ENCODE measurements around the gene KDM2A.

The KDM2A gene

DNA sequence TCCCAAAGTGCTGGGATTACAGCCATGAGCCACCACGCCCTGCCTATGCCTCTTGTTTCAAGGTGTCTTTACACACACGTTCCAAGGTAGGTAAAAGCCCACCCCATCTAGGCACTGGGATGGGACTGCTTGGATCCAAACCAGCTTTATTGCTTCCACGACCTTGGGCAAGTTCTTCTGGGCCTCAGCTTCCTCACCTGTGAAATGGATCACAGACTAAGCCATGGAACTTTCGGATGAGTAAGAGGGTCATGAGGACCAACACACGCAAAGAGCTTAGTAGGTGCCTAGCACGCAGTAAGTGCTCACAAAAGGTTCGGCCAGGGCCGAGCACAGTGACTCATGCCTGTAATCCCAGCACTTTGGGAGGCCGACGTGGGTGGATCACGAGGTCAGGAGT is 46.8 kb upstream of the KDM2A start:
- ATAC-seq = no peak
- TF ChIP-seq CSDC2 (CRISPR knock-in tag; IDR thresholded peaks at IDR 0.05) = no peak

DNA sequence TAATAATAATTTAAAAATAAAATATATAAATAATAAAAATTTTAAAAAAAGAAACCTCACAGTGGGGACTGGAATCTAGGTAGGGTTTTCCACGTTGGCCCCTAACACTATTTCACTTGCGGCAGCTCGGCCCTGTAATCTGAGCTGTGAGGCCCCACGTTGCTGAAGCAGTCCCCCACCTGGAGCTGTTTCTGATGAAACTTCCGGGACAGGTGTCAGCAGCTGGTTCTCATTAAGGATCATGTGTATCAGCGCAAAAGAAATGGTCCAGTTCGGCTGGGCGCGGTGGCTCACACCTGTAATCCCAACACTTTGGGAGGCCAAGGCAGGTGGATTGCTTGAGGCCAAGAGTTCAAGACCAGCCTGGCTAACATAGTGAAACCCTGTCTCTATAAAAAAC is 45.2 kb upstream of the KDM2A start:
- ATAC-seq = no peak

DNA sequence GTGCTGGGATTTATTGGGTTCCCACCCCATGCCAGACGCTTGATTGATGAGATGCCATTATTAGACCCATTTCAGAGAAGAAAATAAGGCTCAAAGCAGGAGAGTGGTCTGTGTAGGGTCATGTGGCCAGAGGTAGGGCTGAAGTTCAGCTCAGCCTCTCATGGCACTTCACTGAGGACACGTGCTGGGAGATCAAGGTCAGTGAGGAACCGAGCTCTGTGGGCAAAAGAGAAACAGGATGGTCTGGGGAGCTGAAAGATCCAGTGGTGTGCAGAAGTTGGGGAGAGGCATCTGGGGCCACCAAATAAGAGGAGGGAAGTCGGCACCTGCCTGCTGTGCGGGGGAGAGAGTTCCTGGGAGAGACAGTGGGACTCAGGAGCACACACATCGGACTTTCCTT is 42.9 kb upstream of the KDM2A start:
- ATAC-seq = no peak
- TF ChIP-seq PPARA (CRISPR knock-in tag; IDR thresholded peaks at IDR 0.05; ENCODE audit: borderline replicate concordance) (no peak), SNAI2 (CRISPR knock-in tag; IDR thresholded peaks at IDR 0.05) (no peak), ARNTL (CRISPR knock-in tag; IDR thresholded peaks at IDR 0.05; ENCODE audit: borderline replicate concordance, low read depth) (no peak), ZNF70 (CRISPR knock-in tag; IDR thresholded peaks at IDR 0.05) (no peak), RARB (CRISPR knock-in tag; IDR thresholded peaks at IDR 0.05) (no peak), CSDC2 (CRISPR knock-in tag; IDR thresholded peaks at IDR 0.05) (no peak), TOX (CRISPR knock-in tag; IDR thresholded peaks at IDR 0.05; ENCODE audit: borderline replicate concordance) (no peak), ISL1 (CRISPR knock-in tag; IDR thresholded peaks at IDR 0.05) (no peak), ZFP3 (CRISPR knock-in tag; IDR thresholded peaks at IDR 0.05) (no peak), ZC3H10 (CRISPR knock-in tag; IDR thresholded peaks at IDR 0.05) (no peak), OSR1 (CRISPR knock-in tag; IDR thresholded peaks at IDR 0.05) (no peak), ESRRG (CRISPR knock-in tag; IDR thresholded peaks at IDR 0.05) (no peak), ZNF8 (CRISPR knock-in tag; IDR thresholded peaks at IDR 0.05) (no peak), GLIS3 (CRISPR knock-in tag; IDR thresholded peaks at IDR 0.05) (no peak), BACH2 (CRISPR knock-in tag; IDR thresholded peaks at IDR 0.05; ENCODE audit: borderline replicate concordance) (no peak), ZNF565 (CRISPR knock-in tag; conservative IDR thresholded peaks at IDR 0.05; ENCODE audit: low read depth) (no peak), ZFP30 (CRISPR knock-in tag; IDR thresholded peaks at IDR 0.05) (no peak)
- TF ChIP-seq, protein P1, sequence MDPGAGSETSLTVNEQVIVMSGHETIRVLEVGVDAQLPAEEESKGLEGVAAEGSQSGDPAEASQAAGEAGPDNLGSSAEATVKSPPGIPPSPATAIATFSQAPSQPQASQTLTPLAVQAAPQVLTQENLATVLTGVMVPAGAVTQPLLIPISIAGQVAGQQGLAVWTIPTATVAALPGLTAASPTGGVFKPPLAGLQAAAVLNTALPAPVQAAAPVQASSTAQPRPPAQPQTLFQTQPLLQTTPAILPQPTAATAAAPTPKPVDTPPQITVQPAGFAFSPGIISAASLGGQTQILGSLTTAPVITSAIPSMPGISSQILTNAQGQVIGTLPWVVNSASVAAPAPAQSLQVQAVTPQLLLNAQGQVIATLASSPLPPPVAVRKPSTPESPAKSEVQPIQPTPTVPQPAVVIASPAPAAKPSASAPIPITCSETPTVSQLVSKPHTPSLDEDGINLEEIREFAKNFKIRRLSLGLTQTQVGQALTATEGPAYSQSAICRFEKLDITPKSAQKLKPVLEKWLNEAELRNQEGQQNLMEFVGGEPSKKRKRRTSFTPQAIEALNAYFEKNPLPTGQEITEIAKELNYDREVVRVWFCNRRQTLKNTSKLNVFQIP (CRISPR knock-in tag; IDR thresholded peaks at IDR 0.05; ENCODE audit: borderline replicate concordance, low read depth) = no peak

More for the DNA sequence above, 45.2 kb upstream of the KDM2A start:
- TF ChIP-seq SNAI2 (CRISPR knock-in tag; IDR thresholded peaks at IDR 0.05) (no peak), ARNTL (CRISPR knock-in tag; IDR thresholded peaks at IDR 0.05; ENCODE audit: borderline replicate concordance, low read depth) (no peak), ZFP30 (CRISPR knock-in tag; IDR thresholded peaks at IDR 0.05) (no peak), ZFP3 (CRISPR knock-in tag; IDR thresholded peaks at IDR 0.05) (no peak), ZNF8 (CRISPR knock-in tag; IDR thresholded peaks at IDR 0.05) (no peak), ZNF565 (CRISPR knock-in tag; conservative IDR thresholded peaks at IDR 0.05; ENCODE audit: low read depth) (no peak), PPARA (CRISPR knock-in tag; IDR thresholded peaks at IDR 0.05; ENCODE audit: borderline replicate concordance) (no peak), OSR1 (CRISPR knock-in tag; IDR thresholded peaks at IDR 0.05) (no peak)
- TF ChIP-seq, protein P2, sequence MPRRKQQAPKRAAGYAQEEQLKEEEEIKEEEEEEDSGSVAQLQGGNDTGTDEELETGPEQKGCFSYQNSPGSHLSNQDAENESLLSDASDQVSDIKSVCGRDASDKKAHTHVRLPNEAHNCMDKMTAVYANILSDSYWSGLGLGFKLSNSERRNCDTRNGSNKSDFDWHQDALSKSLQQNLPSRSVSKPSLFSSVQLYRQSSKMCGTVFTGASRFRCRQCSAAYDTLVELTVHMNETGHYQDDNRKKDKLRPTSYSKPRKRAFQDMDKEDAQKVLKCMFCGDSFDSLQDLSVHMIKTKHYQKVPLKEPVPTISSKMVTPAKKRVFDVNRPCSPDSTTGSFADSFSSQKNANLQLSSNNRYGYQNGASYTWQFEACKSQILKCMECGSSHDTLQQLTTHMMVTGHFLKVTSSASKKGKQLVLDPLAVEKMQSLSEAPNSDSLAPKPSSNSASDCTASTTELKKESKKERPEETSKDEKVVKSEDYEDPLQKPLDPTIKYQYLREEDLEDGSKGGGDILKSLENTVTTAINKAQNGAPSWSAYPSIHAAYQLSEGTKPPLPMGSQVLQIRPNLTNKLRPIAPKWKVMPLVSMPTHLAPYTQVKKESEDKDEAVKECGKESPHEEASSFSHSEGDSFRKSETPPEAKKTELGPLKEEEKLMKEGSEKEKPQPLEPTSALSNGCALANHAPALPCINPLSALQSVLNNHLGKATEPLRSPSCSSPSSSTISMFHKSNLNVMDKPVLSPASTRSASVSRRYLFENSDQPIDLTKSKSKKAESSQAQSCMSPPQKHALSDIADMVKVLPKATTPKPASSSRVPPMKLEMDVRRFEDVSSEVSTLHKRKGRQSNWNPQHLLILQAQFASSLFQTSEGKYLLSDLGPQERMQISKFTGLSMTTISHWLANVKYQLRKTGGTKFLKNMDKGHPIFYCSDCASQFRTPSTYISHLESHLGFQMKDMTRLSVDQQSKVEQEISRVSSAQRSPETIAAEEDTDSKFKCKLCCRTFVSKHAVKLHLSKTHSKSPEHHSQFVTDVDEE (CRISPR knock-in tag; IDR thresholded peaks at IDR 0.05) = no peak
- TF ChIP-seq, protein P3, sequence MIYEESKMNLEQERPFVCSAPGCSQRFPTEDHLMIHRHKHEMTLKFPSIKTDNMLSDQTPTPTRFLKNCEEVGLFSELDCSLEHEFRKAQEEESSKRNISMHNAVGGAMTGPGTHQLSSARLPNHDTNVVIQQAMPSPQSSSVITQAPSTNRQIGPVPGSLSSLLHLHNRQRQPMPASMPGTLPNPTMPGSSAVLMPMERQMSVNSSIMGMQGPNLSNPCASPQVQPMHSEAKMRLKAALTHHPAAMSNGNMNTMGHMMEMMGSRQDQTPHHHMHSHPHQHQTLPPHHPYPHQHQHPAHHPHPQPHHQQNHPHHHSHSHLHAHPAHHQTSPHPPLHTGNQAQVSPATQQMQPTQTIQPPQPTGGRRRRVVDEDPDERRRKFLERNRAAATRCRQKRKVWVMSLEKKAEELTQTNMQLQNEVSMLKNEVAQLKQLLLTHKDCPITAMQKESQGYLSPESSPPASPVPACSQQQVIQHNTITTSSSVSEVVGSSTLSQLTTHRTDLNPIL (CRISPR knock-in tag; IDR thresholded peaks at IDR 0.05; ENCODE audit: low read depth) = no peak
- TF ChIP-seq, protein P4, sequence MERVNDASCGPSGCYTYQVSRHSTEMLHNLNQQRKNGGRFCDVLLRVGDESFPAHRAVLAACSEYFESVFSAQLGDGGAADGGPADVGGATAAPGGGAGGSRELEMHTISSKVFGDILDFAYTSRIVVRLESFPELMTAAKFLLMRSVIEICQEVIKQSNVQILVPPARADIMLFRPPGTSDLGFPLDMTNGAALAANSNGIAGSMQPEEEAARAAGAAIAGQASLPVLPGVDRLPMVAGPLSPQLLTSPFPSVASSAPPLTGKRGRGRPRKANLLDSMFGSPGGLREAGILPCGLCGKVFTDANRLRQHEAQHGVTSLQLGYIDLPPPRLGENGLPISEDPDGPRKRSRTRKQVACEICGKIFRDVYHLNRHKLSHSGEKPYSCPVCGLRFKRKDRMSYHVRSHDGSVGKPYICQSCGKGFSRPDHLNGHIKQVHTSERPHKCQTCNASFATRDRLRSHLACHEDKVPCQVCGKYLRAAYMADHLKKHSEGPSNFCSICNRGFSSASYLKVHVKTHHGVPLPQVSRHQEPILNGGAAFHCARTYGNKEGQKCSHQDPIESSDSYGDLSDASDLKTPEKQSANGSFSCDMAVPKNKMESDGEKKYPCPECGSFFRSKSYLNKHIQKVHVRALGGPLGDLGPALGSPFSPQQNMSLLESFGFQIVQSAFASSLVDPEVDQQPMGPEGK (CRISPR knock-in tag; IDR thresholded peaks at IDR 0.05; ENCODE audit: borderline replicate concordance) = no peak
- TF ChIP-seq, protein P1 (CRISPR knock-in tag; IDR thresholded peaks at IDR 0.05; ENCODE audit: borderline replicate concordance, low read depth) = no peak

Measured in SK-N-SH treated with all-trans-retinoic acid at 6 μM for 48 hours (cell line).